SK-N-SH treated with all-trans-retinoic acid at 6 μM for 48 hours (cell line): Measurements from ENCODE around the gene CHI3L1.

ENCODE experiments used
- ATAC-seq: fragments of 200-7000 bp; cut with Tn5 transposase; 3 replicates; pipeline ENCODE4 v1.9.1; 2020; ENCODE audit warnings: mild to moderate bottlenecking, moderate library complexity
- ARNTL ChIP-seq: fragments of 450-650 bp; formaldehyde crosslinking; IDR thresholded peaks from 2 replicates; pipeline ENCODE4 v1.5.0; 2020; ENCODE audit warnings: low read depth, mild to moderate bottlenecking, moderate library complexity, borderline replicate concordance
- CREB5 ChIP-seq: fragments of 250-450 bp; sonication (Bioruptor Pico); IDR thresholded peaks from 2 replicates; pipeline ENCODE4 v1.5.1; 2020; ENCODE audit warnings: low read depth, mild to moderate bottlenecking, moderate library complexity
- CSDC2 ChIP-seq: fragments of 250-450 bp; sonication (Bioruptor Pico); IDR thresholded peaks from 2 replicates; pipeline ENCODE4 v1.5.0; 2020; ENCODE audit warnings: mild to moderate bottlenecking, moderate library complexity
- ESRRG ChIP-seq: fragments of 250-450 bp; sonication (Bioruptor Pico); IDR thresholded peaks from 2 replicates; pipeline ENCODE4 v1.6.1; 2021; ENCODE audit warnings: mild to moderate bottlenecking
- GLIS3 ChIP-seq: fragments of 250-450 bp; sonication (Bioruptor Pico); IDR thresholded peaks from 2 replicates; pipeline ENCODE4 v1.5.0; 2020; ENCODE audit warnings: mild to moderate bottlenecking, moderate library complexity
- ISL1 ChIP-seq: fragments of 250-450 bp; sonication (Bioruptor Pico); IDR thresholded peaks from 2 replicates; pipeline ENCODE4 v2.1.2; 2022; ENCODE audit warnings: mild to moderate bottlenecking, moderate library complexity
- OSR1 ChIP-seq: fragments of 250-450 bp; sonication (Bioruptor Pico); IDR thresholded peaks from 2 replicates; pipeline ENCODE4 v1.8.0; 2022; ENCODE audit warnings: moderate library complexity, mild to moderate bottlenecking, inconsistent platforms
- PATZ1 ChIP-seq: fragments of 250-450 bp; sonication (Bioruptor Pico); IDR thresholded peaks from 2 replicates; pipeline ENCODE4 v1.8.0; 2020; ENCODE audit warnings: mild to moderate bottlenecking, moderate library complexity, borderline replicate concordance
- PPARA ChIP-seq: fragments of 250-450 bp; sonication (Bioruptor Pico); IDR thresholded peaks from 2 replicates; pipeline ENCODE4 v1.5.0; 2020; ENCODE audit warnings: mild to moderate bottlenecking, borderline replicate concordance
- RARB ChIP-seq: fragments of 250-450 bp; sonication (Bioruptor Pico); IDR thresholded peaks from 2 replicates; pipeline ENCODE4 v1.8.0; 2021; ENCODE audit warnings: mild to moderate bottlenecking, moderate library complexity
- SNAI2 ChIP-seq: fragments of 250-450 bp; sonication (Bioruptor Pico); IDR thresholded peaks from 2 replicates; pipeline ENCODE4 v1.5.0; 2020; ENCODE audit warnings: mild to moderate bottlenecking, moderate library complexity
- TCF4 ChIP-seq: fragments of 250-450 bp; sonication (Bioruptor Pico); IDR thresholded peaks from 2 replicates; pipeline ENCODE4 v1.8.0; 2021; ENCODE audit warnings: mild to moderate bottlenecking, moderate library complexity, borderline replicate concordance
- TOX ChIP-seq: fragments of 250-450 bp; sonication (Bioruptor Pico); IDR thresholded peaks from 2 replicates; pipeline ENCODE4 v1.8.0; 2021; ENCODE audit warnings: mild to moderate bottlenecking, moderate library complexity, borderline replicate concordance
- TSHZ2 ChIP-seq: fragments of 250-450 bp; sonication (Bioruptor Pico); IDR thresholded peaks from 2 replicates; pipeline ENCODE4 v1.5.0; 2020; ENCODE audit warnings: mild to moderate bottlenecking, moderate library complexity
- ZC3H10 ChIP-seq: fragments of 250-450 bp; sonication (Bioruptor Pico); IDR thresholded peaks from 2 replicates; pipeline ENCODE4 v1.5.1; 2021; ENCODE audit warnings: mild to moderate bottlenecking, moderate library complexity
- ZFP3 ChIP-seq: fragments of 250-450 bp; sonication (Bioruptor Pico); IDR thresholded peaks from 2 replicates; pipeline ENCODE4 v1.5.0; 2020; ENCODE audit warnings: mild to moderate bottlenecking, moderate library complexity
- ZFP30 ChIP-seq: fragments of 450-650 bp; formaldehyde crosslinking; IDR thresholded peaks from 2 replicates; pipeline ENCODE4 v1.5.0; 2022; ENCODE audit warnings: mild to moderate bottlenecking, moderate library complexity
- ZNF565 ChIP-seq: fragments of 450-650 bp; formaldehyde crosslinking; conservative IDR thresholded peaks from 2 replicates; pipeline ENCODE4 v1.5.0; 2020; ENCODE audit warnings: low read depth, mild to moderate bottlenecking, moderate library complexity
- ZNF70 ChIP-seq: fragments of 450-650 bp; formaldehyde crosslinking; IDR thresholded peaks from 2 replicates; pipeline ENCODE4 v1.5.0; 2020; ENCODE audit warnings: mild to moderate bottlenecking, moderate library complexity
- TF ChIP-seq, protein P1 (sequence below): fragments of 250-450 bp; sonication (Bioruptor Pico); IDR thresholded peaks from 2 replicates; pipeline ENCODE4 v1.5.1; 2021; ENCODE audit warnings: mild to moderate bottlenecking, moderate library complexity
- TF ChIP-seq, protein P2 (sequence below): fragments of 250-450 bp; sonication (Bioruptor Pico); IDR thresholded peaks from 2 replicates; pipeline ENCODE4 v1.8.0; 2021; ENCODE audit warnings: low read depth, mild to moderate bottlenecking, moderate library complexity, borderline replicate concordance

Gene CHI3L1

DNA sequence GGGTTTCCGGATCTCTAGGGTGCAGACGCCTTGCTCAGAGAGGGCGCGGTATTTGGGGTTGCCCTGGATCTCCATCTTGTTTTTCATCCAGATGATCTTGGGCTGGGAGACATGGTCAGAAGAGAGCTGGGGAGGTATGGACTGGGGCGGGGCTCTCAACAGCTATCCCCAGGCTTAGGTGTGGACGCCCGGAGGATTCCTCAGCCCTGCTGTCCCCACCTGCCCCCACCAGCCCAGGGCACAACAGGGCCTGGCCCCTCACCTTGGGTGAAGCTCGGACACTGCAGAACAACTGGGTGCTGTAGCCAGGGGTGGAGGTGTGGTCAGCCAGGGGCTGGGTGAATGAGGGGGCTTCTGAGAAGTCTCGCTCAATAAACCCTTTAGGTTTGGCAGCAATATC lies 17.5 kb downstream of the CHI3L1 start:
- no peak for TF ChIP-seq ESRRG (CRISPR knock-in tag)
- no peak for TF ChIP-seq GLIS3 (CRISPR knock-in tag)
- no peak for TF ChIP-seq RARB (CRISPR knock-in tag)
- TF ChIP-seq PATZ1 (CRISPR knock-in tag) = no peak
- TF ChIP-seq, protein P1, sequence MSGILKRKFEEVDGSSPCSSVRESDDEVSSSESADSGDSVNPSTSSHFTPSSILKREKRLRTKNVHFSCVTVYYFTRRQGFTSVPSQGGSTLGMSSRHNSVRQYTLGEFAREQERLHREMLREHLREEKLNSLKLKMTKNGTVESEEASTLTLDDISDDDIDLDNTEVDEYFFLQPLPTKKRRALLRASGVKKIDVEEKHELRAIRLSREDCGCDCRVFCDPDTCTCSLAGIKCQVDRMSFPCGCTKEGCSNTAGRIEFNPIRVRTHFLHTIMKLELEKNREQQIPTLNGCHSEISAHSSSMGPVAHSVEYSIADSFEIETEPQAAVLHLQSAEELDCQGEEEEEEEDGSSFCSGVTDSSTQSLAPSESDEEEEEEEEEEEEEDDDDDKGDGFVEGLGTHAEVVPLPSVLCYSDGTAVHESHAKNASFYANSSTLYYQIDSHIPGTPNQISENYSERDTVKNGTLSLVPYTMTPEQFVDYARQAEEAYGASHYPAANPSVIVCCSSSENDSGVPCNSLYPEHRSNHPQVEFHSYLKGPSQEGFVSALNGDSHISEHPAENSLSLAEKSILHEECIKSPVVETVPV = no peak
- no peak for TF ChIP-seq ZFP30 (CRISPR knock-in tag)
- TF ChIP-seq TCF4 (CRISPR knock-in tag) = no peak
- TF ChIP-seq, protein P2, sequence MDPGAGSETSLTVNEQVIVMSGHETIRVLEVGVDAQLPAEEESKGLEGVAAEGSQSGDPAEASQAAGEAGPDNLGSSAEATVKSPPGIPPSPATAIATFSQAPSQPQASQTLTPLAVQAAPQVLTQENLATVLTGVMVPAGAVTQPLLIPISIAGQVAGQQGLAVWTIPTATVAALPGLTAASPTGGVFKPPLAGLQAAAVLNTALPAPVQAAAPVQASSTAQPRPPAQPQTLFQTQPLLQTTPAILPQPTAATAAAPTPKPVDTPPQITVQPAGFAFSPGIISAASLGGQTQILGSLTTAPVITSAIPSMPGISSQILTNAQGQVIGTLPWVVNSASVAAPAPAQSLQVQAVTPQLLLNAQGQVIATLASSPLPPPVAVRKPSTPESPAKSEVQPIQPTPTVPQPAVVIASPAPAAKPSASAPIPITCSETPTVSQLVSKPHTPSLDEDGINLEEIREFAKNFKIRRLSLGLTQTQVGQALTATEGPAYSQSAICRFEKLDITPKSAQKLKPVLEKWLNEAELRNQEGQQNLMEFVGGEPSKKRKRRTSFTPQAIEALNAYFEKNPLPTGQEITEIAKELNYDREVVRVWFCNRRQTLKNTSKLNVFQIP (CRISPR knock-in tag) = no peak
- no peak for TF ChIP-seq ARNTL
- TF ChIP-seq ISL1 (CRISPR knock-in tag) = no peak
- TF ChIP-seq ZNF70 = no peak
- TF ChIP-seq CSDC2 = no peak
- no peak for TF ChIP-seq ZFP3 (CRISPR knock-in tag)
- TF ChIP-seq SNAI2 = no peak
- no peak for TF ChIP-seq TSHZ2 (CRISPR knock-in tag)
- TF ChIP-seq OSR1 (CRISPR knock-in tag) = no peak
- no peak for TF ChIP-seq TOX (CRISPR knock-in tag)
- ATAC-seq = no peak

GRCh38 chr1:203168256-203168786 lies 18.2 kb downstream of the CHI3L1 start:
- no peak for ATAC-seq
- no peak for TF ChIP-seq GLIS3 (CRISPR knock-in tag)
- no peak for TF ChIP-seq ZFP3 (CRISPR knock-in tag)
- TF ChIP-seq ARNTL = no peak
- TF ChIP-seq, protein P1 = no peak
- TF ChIP-seq CSDC2 = no peak
- no peak for TF ChIP-seq OSR1 (CRISPR knock-in tag)
- no peak for TF ChIP-seq ZFP30 (CRISPR knock-in tag)
- TF ChIP-seq, protein P2 (CRISPR knock-in tag) = no peak
- no peak for TF ChIP-seq ZNF565 (CRISPR knock-in tag)
- TF ChIP-seq RARB (CRISPR knock-in tag) = no peak
- TF ChIP-seq ZNF70 = no peak
- TF ChIP-seq TOX (CRISPR knock-in tag) = no peak
- no peak for TF ChIP-seq CREB5 (CRISPR knock-in tag)
- no peak for TF ChIP-seq ESRRG (CRISPR knock-in tag)
- TF ChIP-seq SNAI2 = no peak
- no peak for TF ChIP-seq PPARA
- TF ChIP-seq ZC3H10 = no peak
